Prostate gland (tissue), 2 donors: Measurements from ENCODE around the gene TBCC.

Experiments used
- POLR2A ChIP-seq: fragments of 450-650 bp; IDR thresholded peaks from one replicate; pipeline ENCODE4 v1.6.1; 2016; ENCODE audit warnings: antibody characterized with exemption, mild to moderate bottlenecking
- POLR2AphosphoS5 ChIP-seq: sonication (generic); formaldehyde crosslinking; IDR thresholded peaks from one replicate; pipeline ENCODE4 v1.6.1; 2017; ENCODE audit warnings: antibody characterized with exemption
- TF ChIP-seq, protein P1 (sequence below), 4 experiments: fragments of 200-600 bp in 2 of 4; fragments of 450-650 bp in 2 of 4; sonication (generic) in 2 of 4; IDR thresholded peaks; 1 replicate in 3 of 4; 2 replicates in 1 of 4; pipeline ENCODE4 v1.5.1; 2016 to 2019; ENCODE audit warnings: antibody characterized with exemption in 4 of 4, mild to moderate bottlenecking in 2 of 4, moderate library complexity in 2 of 4

DNA sequence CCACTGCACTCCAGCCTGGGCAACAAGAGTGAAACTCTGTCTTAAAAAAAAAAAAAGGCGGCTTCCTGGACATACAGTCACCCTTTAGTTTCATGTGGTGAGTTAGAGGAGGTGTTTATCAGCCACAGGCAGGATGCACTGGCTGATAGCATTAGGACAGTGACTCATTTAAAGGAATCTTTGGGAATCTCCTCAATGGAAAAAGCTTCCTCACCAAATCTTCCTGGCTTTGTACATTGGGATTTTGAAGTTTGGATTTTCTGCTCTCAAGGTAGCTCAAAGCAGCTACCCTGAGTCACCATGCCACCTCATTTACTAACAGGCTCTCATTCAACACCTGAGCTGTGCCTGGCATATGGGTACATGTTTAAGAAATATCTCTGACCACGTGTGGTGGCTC is 43.7 kb downstream of the TBCC start:
- TF ChIP-seq, protein P1, sequence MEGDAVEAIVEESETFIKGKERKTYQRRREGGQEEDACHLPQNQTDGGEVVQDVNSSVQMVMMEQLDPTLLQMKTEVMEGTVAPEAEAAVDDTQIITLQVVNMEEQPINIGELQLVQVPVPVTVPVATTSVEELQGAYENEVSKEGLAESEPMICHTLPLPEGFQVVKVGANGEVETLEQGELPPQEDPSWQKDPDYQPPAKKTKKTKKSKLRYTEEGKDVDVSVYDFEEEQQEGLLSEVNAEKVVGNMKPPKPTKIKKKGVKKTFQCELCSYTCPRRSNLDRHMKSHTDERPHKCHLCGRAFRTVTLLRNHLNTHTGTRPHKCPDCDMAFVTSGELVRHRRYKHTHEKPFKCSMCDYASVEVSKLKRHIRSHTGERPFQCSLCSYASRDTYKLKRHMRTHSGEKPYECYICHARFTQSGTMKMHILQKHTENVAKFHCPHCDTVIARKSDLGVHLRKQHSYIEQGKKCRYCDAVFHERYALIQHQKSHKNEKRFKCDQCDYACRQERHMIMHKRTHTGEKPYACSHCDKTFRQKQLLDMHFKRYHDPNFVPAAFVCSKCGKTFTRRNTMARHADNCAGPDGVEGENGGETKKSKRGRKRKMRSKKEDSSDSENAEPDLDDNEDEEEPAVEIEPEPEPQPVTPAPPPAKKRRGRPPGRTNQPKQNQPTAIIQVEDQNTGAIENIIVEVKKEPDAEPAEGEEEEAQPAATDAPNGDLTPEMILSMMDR (IDR thresholded peaks at IDR 0.05): no peak
- TF ChIP-seq POLR2AphosphoS5: no peak
- TF ChIP-seq POLR2A: no peak
